ENCODE results near the gene MRPL37.

Gene MRPL37

DNA sequence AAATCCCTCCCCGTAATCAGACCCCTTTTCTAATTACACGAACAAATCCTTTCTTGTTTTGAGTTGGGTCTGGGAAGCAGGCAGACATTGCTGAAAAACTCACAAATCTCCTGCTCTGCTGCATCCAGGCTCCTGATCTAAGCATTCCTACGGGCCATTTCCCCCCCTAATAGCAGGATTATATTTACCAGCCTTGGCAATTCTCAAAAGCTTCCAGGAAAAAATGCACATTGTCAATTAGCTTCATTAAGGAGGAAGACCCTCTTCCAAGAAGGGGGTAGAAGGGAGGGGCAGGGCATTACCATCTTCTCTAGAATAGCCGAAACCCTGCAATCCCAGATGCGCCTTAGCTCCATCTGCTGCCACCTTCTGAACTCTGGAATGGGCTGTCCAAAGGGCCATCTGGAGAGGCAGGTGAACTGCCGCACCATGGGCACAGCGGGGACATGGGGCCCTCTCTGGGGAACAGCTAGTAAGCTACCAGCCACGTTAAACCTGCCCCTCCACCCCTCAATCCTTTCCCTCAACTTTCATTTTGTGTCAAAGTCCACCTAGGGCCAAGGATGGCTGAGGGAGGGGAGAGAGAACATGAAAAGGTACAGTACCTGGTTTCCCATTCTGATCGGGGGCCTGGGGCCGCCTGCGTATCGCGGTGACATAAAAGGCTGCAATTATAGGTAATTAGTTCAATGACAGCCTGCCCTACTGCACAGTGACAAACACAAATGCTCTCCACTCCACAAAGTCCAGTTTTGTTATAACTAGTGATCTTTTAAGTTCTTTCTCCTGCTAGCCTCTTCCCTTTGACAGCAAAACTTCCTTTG lies 56.8 kb downstream of the MRPL37 start:
- no peak for ATAC-seq
- no peak for TF ChIP-seq ARNTL (CRISPR knock-in tag; IDR thresholded peaks at IDR 0.05; ENCODE audit: borderline replicate concordance, low read depth)
- TF ChIP-seq ZNF70 (CRISPR knock-in tag; IDR thresholded peaks at IDR 0.05), result no peak
- no peak for TF ChIP-seq TCF4 (CRISPR knock-in tag; IDR thresholded peaks at IDR 0.05; ENCODE audit: borderline replicate concordance)
- TF ChIP-seq ZNF8 (CRISPR knock-in tag; IDR thresholded peaks at IDR 0.05), result no peak
- TF ChIP-seq, protein P1, sequence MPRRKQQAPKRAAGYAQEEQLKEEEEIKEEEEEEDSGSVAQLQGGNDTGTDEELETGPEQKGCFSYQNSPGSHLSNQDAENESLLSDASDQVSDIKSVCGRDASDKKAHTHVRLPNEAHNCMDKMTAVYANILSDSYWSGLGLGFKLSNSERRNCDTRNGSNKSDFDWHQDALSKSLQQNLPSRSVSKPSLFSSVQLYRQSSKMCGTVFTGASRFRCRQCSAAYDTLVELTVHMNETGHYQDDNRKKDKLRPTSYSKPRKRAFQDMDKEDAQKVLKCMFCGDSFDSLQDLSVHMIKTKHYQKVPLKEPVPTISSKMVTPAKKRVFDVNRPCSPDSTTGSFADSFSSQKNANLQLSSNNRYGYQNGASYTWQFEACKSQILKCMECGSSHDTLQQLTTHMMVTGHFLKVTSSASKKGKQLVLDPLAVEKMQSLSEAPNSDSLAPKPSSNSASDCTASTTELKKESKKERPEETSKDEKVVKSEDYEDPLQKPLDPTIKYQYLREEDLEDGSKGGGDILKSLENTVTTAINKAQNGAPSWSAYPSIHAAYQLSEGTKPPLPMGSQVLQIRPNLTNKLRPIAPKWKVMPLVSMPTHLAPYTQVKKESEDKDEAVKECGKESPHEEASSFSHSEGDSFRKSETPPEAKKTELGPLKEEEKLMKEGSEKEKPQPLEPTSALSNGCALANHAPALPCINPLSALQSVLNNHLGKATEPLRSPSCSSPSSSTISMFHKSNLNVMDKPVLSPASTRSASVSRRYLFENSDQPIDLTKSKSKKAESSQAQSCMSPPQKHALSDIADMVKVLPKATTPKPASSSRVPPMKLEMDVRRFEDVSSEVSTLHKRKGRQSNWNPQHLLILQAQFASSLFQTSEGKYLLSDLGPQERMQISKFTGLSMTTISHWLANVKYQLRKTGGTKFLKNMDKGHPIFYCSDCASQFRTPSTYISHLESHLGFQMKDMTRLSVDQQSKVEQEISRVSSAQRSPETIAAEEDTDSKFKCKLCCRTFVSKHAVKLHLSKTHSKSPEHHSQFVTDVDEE (CRISPR knock-in tag; IDR thresholded peaks at IDR 0.05), result no peak
- TF ChIP-seq ZFP30 (CRISPR knock-in tag; IDR thresholded peaks at IDR 0.05), result no peak
- no peak for TF ChIP-seq TOX (CRISPR knock-in tag; IDR thresholded peaks at IDR 0.05; ENCODE audit: borderline replicate concordance)
- TF ChIP-seq, protein P2, sequence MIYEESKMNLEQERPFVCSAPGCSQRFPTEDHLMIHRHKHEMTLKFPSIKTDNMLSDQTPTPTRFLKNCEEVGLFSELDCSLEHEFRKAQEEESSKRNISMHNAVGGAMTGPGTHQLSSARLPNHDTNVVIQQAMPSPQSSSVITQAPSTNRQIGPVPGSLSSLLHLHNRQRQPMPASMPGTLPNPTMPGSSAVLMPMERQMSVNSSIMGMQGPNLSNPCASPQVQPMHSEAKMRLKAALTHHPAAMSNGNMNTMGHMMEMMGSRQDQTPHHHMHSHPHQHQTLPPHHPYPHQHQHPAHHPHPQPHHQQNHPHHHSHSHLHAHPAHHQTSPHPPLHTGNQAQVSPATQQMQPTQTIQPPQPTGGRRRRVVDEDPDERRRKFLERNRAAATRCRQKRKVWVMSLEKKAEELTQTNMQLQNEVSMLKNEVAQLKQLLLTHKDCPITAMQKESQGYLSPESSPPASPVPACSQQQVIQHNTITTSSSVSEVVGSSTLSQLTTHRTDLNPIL (CRISPR knock-in tag; IDR thresholded peaks at IDR 0.05; ENCODE audit: low read depth), result no peak
- no peak for TF ChIP-seq ZC3H10 (CRISPR knock-in tag; IDR thresholded peaks at IDR 0.05)
- TF ChIP-seq, protein P3, sequence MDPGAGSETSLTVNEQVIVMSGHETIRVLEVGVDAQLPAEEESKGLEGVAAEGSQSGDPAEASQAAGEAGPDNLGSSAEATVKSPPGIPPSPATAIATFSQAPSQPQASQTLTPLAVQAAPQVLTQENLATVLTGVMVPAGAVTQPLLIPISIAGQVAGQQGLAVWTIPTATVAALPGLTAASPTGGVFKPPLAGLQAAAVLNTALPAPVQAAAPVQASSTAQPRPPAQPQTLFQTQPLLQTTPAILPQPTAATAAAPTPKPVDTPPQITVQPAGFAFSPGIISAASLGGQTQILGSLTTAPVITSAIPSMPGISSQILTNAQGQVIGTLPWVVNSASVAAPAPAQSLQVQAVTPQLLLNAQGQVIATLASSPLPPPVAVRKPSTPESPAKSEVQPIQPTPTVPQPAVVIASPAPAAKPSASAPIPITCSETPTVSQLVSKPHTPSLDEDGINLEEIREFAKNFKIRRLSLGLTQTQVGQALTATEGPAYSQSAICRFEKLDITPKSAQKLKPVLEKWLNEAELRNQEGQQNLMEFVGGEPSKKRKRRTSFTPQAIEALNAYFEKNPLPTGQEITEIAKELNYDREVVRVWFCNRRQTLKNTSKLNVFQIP (CRISPR knock-in tag; IDR thresholded peaks at IDR 0.05; ENCODE audit: borderline replicate concordance, low read depth), result no peak
- no peak for TF ChIP-seq SNAI2 (CRISPR knock-in tag; IDR thresholded peaks at IDR 0.05)

DNA sequence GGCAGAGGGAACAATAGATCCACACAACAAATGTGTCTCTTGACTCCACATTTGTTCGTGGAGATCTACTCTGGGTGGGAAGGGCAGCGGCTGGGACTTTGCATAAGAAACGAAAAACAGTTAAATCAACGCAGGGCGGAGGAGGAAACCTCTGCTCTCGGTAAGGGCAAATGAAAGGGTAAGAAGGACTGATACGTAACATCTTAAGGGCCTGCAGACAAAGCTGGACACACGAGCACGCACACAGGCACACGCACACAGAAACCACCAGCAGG lies 57.3 kb downstream of the MRPL37 start:
- TF ChIP-seq ZFP30 (CRISPR knock-in tag; IDR thresholded peaks at IDR 0.05), result no peak
- TF ChIP-seq ZNF565 (CRISPR knock-in tag; conservative IDR thresholded peaks at IDR 0.05; ENCODE audit: low read depth), result no peak
- TF ChIP-seq RARB (CRISPR knock-in tag; IDR thresholded peaks at IDR 0.05), result no peak
- TF ChIP-seq PPARA (CRISPR knock-in tag; IDR thresholded peaks at IDR 0.05; ENCODE audit: borderline replicate concordance), result no peak
- TF ChIP-seq ZC3H10 (CRISPR knock-in tag; IDR thresholded peaks at IDR 0.05), result no peak
- TF ChIP-seq, protein P2 (CRISPR knock-in tag; IDR thresholded peaks at IDR 0.05; ENCODE audit: low read depth), result no peak
- TF ChIP-seq SNAI2 (CRISPR knock-in tag; IDR thresholded peaks at IDR 0.05), result no peak
- TF ChIP-seq ESRRG (CRISPR knock-in tag; IDR thresholded peaks at IDR 0.05), result no peak
- TF ChIP-seq GLIS3 (CRISPR knock-in tag; IDR thresholded peaks at IDR 0.05), result no peak
- TF ChIP-seq ISL1 (CRISPR knock-in tag; IDR thresholded peaks at IDR 0.05), result no peak
- no peak for TF ChIP-seq ARNTL (CRISPR knock-in tag; IDR thresholded peaks at IDR 0.05; ENCODE audit: borderline replicate concordance, low read depth)
- no peak for TF ChIP-seq TCF4 (CRISPR knock-in tag; IDR thresholded peaks at IDR 0.05; ENCODE audit: borderline replicate concordance)
- TF ChIP-seq, protein P4, sequence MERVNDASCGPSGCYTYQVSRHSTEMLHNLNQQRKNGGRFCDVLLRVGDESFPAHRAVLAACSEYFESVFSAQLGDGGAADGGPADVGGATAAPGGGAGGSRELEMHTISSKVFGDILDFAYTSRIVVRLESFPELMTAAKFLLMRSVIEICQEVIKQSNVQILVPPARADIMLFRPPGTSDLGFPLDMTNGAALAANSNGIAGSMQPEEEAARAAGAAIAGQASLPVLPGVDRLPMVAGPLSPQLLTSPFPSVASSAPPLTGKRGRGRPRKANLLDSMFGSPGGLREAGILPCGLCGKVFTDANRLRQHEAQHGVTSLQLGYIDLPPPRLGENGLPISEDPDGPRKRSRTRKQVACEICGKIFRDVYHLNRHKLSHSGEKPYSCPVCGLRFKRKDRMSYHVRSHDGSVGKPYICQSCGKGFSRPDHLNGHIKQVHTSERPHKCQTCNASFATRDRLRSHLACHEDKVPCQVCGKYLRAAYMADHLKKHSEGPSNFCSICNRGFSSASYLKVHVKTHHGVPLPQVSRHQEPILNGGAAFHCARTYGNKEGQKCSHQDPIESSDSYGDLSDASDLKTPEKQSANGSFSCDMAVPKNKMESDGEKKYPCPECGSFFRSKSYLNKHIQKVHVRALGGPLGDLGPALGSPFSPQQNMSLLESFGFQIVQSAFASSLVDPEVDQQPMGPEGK (CRISPR knock-in tag; IDR thresholded peaks at IDR 0.05; ENCODE audit: borderline replicate concordance), result no peak
- TF ChIP-seq CSDC2 (CRISPR knock-in tag; IDR thresholded peaks at IDR 0.05), result no peak
- TF ChIP-seq ZNF70 (CRISPR knock-in tag; IDR thresholded peaks at IDR 0.05), result no peak
- no peak for TF ChIP-seq TOX (CRISPR knock-in tag; IDR thresholded peaks at IDR 0.05; ENCODE audit: borderline replicate concordance)
- TF ChIP-seq, protein P1 (CRISPR knock-in tag; IDR thresholded peaks at IDR 0.05), result no peak
- ATAC-seq, result no peak
